Measurements from ENCODE around the gene CAMK1D. TPM values are rescaled to one million over a fixed set of nuclear protein-coding genes. Genes with fewer than 3 reads are reported as not detected.
A peak's percentile ranks its signal among the peaks of the same experiment; 100 is the strongest.
"Not testable (repeated sequence)": the region's sequence is repeated elsewhere in the genome, so short reads cannot be mapped to it uniquely, and the experiment has no call there.

CAMK1D gene
- total RNA-seq, 1 experiment from 2014 or later: 6.0 TPM

GRCh38 chr10:12434277-12434676 is 84.9 kb downstream of the CAMK1D start:
- Histone ChIP-seq H3K36me3 (ENCODE audit: low read depth) (no peaks in the 10 kb centered on the region), H3K4me3 (no peak overlapping the region), H3K79me2 (ENCODE audit: low read depth) (peaks cover 11% of the 10 kb centered on the region; the same call in 1 of the 2 replicates), H2AFZ (no peak overlapping the region), H3K9me3 (ENCODE audit: insufficient read depth, low read depth) (no peaks in the 10 kb centered on the region), H3K27me3 (ENCODE audit: insufficient read depth, low read depth) (no peaks in the 10 kb centered on the region), H3K27ac (peak overlapping the region; percentile 70), H3K4me2 (no peak overlapping the region), H3F3A (ENCODE audit: insufficient read depth, low read depth) (peaks cover 24% of the 10 kb centered on the region), H4K20me1 (ENCODE audit: insufficient read depth) (no peaks in the 10 kb centered on the region), H3K4me1 (replicated peaks; ENCODE audit: insufficient read depth) (peaks cover 33% of the 10 kb centered on the region), H3K9me2 (ENCODE audit: insufficient read depth) (no peaks in the 10 kb centered on the region)
- CTCF ChIA-PET: no interaction called here
- TF ChIP-seq CTCF (conservative IDR thresholded peaks at IDR 0.05): no peak
- TF ChIP-seq EZH2 (IDR thresholded peaks at IDR 0.05; ENCODE audit: low read depth): no peak
- DNase-seq: no peak
- BruUV-seq (replicated peaks): no TSS peak
- POLR2A ChIA-PET (ENCODE audit: unreplicated experiment): interaction anchor here (0.6 kb wide), 1 partner anchor 152 kb away, joined by 44 read pairs; no protein-coding TSS in a partner anchor
- intact Hi-C loops (cut with micrococcal nuclease; ENCODE audit: unreplicated experiment): no loop called here

- H3K9me2 ChIP-seq (ENCODE audit: insufficient read depth); H3K27me3 ChIP-seq (ENCODE audit: insufficient read depth, low read depth); CTCF ChIA-PET; H2AFZ ChIP-seq; H3K4me3 ChIP-seq; BruUV-seq (replicated peaks); H3K36me3 ChIP-seq (ENCODE audit: low read depth); intact Hi-C loops (cut with micrococcal nuclease; ENCODE audit: unreplicated experiment); H3K9me3 ChIP-seq (ENCODE audit: insufficient read depth, low read depth); H4K20me1 ChIP-seq (ENCODE audit: insufficient read depth); DNase-seq: not testable (repeated sequence)
- POLR2A ChIA-PET (ENCODE audit: unreplicated experiment): interaction anchor here (0.6 kb wide), 1 partner anchor 153 kb away, joined by 44 read pairs; no protein-coding TSS in a partner anchor
- H3F3A ChIP-seq (ENCODE audit: insufficient read depth, low read depth): peaks cover 24% of the 10 kb centered on the region
- H3K4me2 ChIP-seq: peak overlapping the region; percentile 58; the same call in 1 of the 2 replicates
- peaks cover 11% of the 10 kb centered on the region; the same call in 1 of the 2 replicates for H3K79me2 ChIP-seq (ENCODE audit: low read depth)
- peak overlapping the region; percentile 70 for H3K27ac ChIP-seq
- peaks cover 33% of the 10 kb centered on the region for H3K4me1 ChIP-seq (replicated peaks; ENCODE audit: insufficient read depth)
Observed at GRCh38 chr10:12434677-12435076, 85.3 kb downstream of the CAMK1D start.

- Histone ChIP-seq H3K9me2 (ENCODE audit: insufficient read depth) (no peaks in the 10 kb centered on the region), H3F3A (ENCODE audit: insufficient read depth, low read depth) (peaks cover 24% of the 10 kb centered on the region), H3K27ac (peak overlapping the region; percentile 70), H3K27me3 (ENCODE audit: insufficient read depth, low read depth) (no peaks in the 10 kb centered on the region), H3K9me3 (ENCODE audit: insufficient read depth, low read depth) (no peaks in the 10 kb centered on the region), H3K4me3 (peak overlapping the region; percentile 3; the same call in 1 of the 2 replicates), H3K79me2 (ENCODE audit: low read depth) (peaks cover 11% of the 10 kb centered on the region; the same call in 1 of the 2 replicates), H2AFZ (no peak overlapping the region), H3K4me1 (replicated peaks; ENCODE audit: insufficient read depth) (peaks cover 33% of the 10 kb centered on the region), H3K4me2 (peak overlapping the region; percentile 58), H3K36me3 (ENCODE audit: low read depth) (no peaks in the 10 kb centered on the region), H4K20me1 (ENCODE audit: insufficient read depth) (no peaks in the 10 kb centered on the region)
- TF ChIP-seq CTCF (conservative IDR thresholded peaks at IDR 0.05) (no peak), EZH2 (IDR thresholded peaks at IDR 0.05; ENCODE audit: low read depth) (no peak)
- BruUV-seq (replicated peaks): no TSS peak
- intact Hi-C loops (cut with micrococcal nuclease; ENCODE audit: unreplicated experiment): no loop called here
- peak; percentile 16 to 90 for DNase-seq
- ChIA-PET POLR2A (ENCODE audit: unreplicated experiment) (interaction anchor here (0.7 kb wide), 1 partner anchor 209 kb away, joined by 26 read pairs; no protein-coding TSS in a partner anchor), CTCF (no interaction called here)
Observed at GRCh38 chr10:12435348-12435747, 86.0 kb downstream of the CAMK1D start.

All from PC-9 (cell line).